Endothelial cell (in vitro differentiated cells): ENCODE results near the gene PTPRD. TPM values are rescaled to one million over a fixed set of nuclear protein-coding genes. Genes with fewer than 3 reads are reported as not detected.

Experiments
- DNase-seq: peaks from one replicate; pipeline ENCODE4 v3.0.0; 2021; ENCODE audit warnings: low spot score
- H3K27ac Mint-ChIP-seq: one replicate; pipeline ENCODE4 v1.8.0; 2021; ENCODE audit warnings: mixed read lengths, inconsistent platforms; ENCODE audit not compliant: unreplicated experiment
- H3K27me3 Mint-ChIP-seq: one replicate; pipeline ENCODE4 v1.8.0; 2021; ENCODE audit warnings: mild to moderate bottlenecking, moderate library complexity, mixed read lengths, inconsistent platforms; ENCODE audit not compliant: unreplicated experiment
- H3K36me3 Mint-ChIP-seq: one replicate; pipeline ENCODE4 v1.8.0; 2021; ENCODE audit warnings: mild to moderate bottlenecking, low read depth, mixed read lengths, inconsistent platforms; ENCODE audit not compliant: unreplicated experiment
- H3K4me1 Mint-ChIP-seq: one replicate; pipeline ENCODE4 v1.8.0; 2021; ENCODE audit warnings: mild to moderate bottlenecking, mixed read lengths, inconsistent platforms; ENCODE audit not compliant: unreplicated experiment
- H3K4me3 Mint-ChIP-seq: one replicate; pipeline ENCODE4 v1.8.0; 2021; ENCODE audit warnings: mild to moderate bottlenecking, mixed read lengths, inconsistent platforms; ENCODE audit not compliant: unreplicated experiment
- H3K9me3 Mint-ChIP-seq: one replicate; pipeline ENCODE4 v1.8.0; 2021; ENCODE audit warnings: mixed read lengths, inconsistent platforms; ENCODE audit not compliant: unreplicated experiment
- CTCF ChIP-seq: fragments of 200-600 bp; sonication (generic); IDR thresholded peaks from one replicate; pipeline ENCODE4 v1.5.0; 2021; ENCODE audit warnings: antibody characterized with exemption; ENCODE audit not compliant: unreplicated experiment
- total RNA-seq: library from RNA; stranded (reverse); fragmentation: NEBNext Ultra II Directional; extraction: Animal tissue kit (Norgen Biotek cat#: 25700); gene quantifications from one replicate; pipeline ENCODE4 v1.2.1, GENCODE V29; 2021; ENCODE audit not compliant: unreplicated experiment

The PTPRD gene
- total RNA-seq, 1 donor from 2014 or later = 47.8 TPM

GRCh38 chr9:8879284-8879683 is 1733.5 kb downstream of the PTPRD start:
- no peaks in the 10 kb centered on the region for H3K36me3 Mint-ChIP-seq
- H3K9me3 Mint-ChIP-seq = no peaks in the 10 kb centered on the region
- peaks cover 6% of the 10 kb centered on the region for H3K4me1 Mint-ChIP-seq
- DNase-seq = no peak
- no peak overlapping the region for H3K27ac Mint-ChIP-seq
- no peak for TF ChIP-seq CTCF
- no peaks in the 10 kb centered on the region for H3K27me3 Mint-ChIP-seq
- H3K4me3 Mint-ChIP-seq = no peak overlapping the region

- Mint-ChIP-seq H3K27ac (no peak overlapping the region), H3K9me3 (no peaks in the 10 kb centered on the region)
- DNase-seq = no peak
These were observed 1734.9 kb downstream of the PTPRD start for GRCh38 chr9:8877753-8878494.

GRCh38 chr9:8876303-8876702 is 1736.5 kb downstream of the PTPRD start:
- Mint-ChIP-seq H3K36me3 (no peaks in the 10 kb centered on the region), H3K4me3 (no peak overlapping the region), H3K4me1 (no peaks in the 10 kb centered on the region), H3K27me3 (no peaks in the 10 kb centered on the region), H3K27ac (no peak overlapping the region), H3K9me3 (no peaks in the 10 kb centered on the region)
- DNase-seq = no peak
- TF ChIP-seq CTCF = no peak

More at GRCh38 chr9:8877753-8878494, 1734.9 kb downstream of the PTPRD start:
- no peak overlapping the region for H3K4me3 Mint-ChIP-seq
- no peaks in the 10 kb centered on the region for H3K27me3 Mint-ChIP-seq
- peaks cover 6% of the 10 kb centered on the region for H3K4me1 Mint-ChIP-seq
- TF ChIP-seq CTCF = no peak
- H3K36me3 Mint-ChIP-seq = no peaks in the 10 kb centered on the region

- no peaks in the 10 kb centered on the region for H3K36me3 Mint-ChIP-seq
- H3K27me3 Mint-ChIP-seq = no peaks in the 10 kb centered on the region
- DNase-seq = no peak
- H3K4me1 Mint-ChIP-seq = no peaks in the 10 kb centered on the region
- H3K9me3 Mint-ChIP-seq = no peaks in the 10 kb centered on the region
- no peak for TF ChIP-seq CTCF
- H3K4me3 Mint-ChIP-seq = no peak overlapping the region
- H3K27ac Mint-ChIP-seq = no peak overlapping the region
These were observed 1738.3 kb downstream of the PTPRD start for GRCh38 chr9:8874482-8874881.

- TF ChIP-seq CTCF = no peak
- H3K4me3 Mint-ChIP-seq = no peak overlapping the region
- no peaks in the 10 kb centered on the region for H3K4me1 Mint-ChIP-seq
- no peak for DNase-seq
- H3K36me3 Mint-ChIP-seq = no peaks in the 10 kb centered on the region
- no peak overlapping the region for H3K27ac Mint-ChIP-seq
- no peaks in the 10 kb centered on the region for H3K9me3 Mint-ChIP-seq
- no peaks in the 10 kb centered on the region for H3K27me3 Mint-ChIP-seq
These were observed 1740.0 kb downstream of the PTPRD start for GRCh38 chr9:8872802-8873201.
